Ectodermal cell (in vitro differentiated cells): ENCODE results near the gene RYR1.

Source experiments
- H3K27ac ChIP-seq: 2 replicates; pipeline ENCODE4 v1.7.0; 2013; ENCODE audit warnings: mild to moderate bottlenecking, low read depth, low read length; ENCODE audit not compliant: insufficient read depth, poor library complexity, severe bottlenecking
- H3K27me3 ChIP-seq: 2 replicates; pipeline ENCODE4 v1.7.0; 2013; ENCODE audit warnings: mild to moderate bottlenecking, low read length; ENCODE audit not compliant: insufficient read depth, control insufficient read depth, poor library complexity, severe bottlenecking
- H3K36me3 ChIP-seq: one replicate; pipeline ENCODE4 v1.7.0; 2013; ENCODE audit warnings: low read length; ENCODE audit not compliant: control insufficient read depth, insufficient read depth
- H3K4me1 ChIP-seq: one replicate; pipeline ENCODE4 v1.7.0; 2013; ENCODE audit warnings: low read length; ENCODE audit not compliant: control insufficient read depth, insufficient read depth
- H3K4me3 ChIP-seq: 2 replicates; pipeline ENCODE4 v1.7.0; 2013; ENCODE audit warnings: low read depth, low read length, control low read depth; ENCODE audit not compliant: insufficient read depth
- H3K9me3 ChIP-seq: 2 replicates; pipeline ENCODE4 v1.7.0; 2013; ENCODE audit warnings: mild to moderate bottlenecking, low read length, moderate library complexity; ENCODE audit not compliant: control insufficient read depth
- WGBS, 2 experiments: methylation state at CpG; one replicate each; pipeline ENCODE4 v1.1.7; 2013; ENCODE audit warnings: missing lambda C conversion rate in 2 of 2; 5-methylcytosine and 5-hydroxymethylcytosine counted together

The RYR1 gene

DNA sequence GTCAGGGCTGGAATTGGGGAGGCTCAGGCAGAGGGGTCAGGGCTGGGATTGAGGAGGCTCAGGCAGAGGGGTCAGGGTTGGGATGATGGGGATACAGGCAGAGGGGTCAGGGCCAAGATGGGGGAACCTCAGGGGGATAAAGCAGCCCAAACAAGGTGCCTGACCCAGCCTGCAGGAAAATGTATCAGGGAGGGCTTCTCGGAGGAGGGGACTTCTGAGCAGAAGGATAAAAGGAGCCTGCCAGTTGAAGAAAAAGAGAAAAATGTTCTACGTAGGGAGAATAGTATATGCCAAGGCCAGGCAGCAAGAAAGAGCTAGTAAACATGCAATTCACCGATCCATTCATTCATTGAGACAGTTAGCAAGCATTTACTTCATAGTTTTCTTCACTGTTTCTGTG, 99.4 kb downstream of the RYR1 start:
- H3K27ac ChIP-seq: no peak overlapping the region
- H3K4me3 ChIP-seq: no peak overlapping the region
- H3K27me3 ChIP-seq: no peaks in the 10 kb centered on the region
- no peaks in the 10 kb centered on the region for H3K9me3 ChIP-seq
- 93 to 94% methylated on average over 3 of the region's 3 CpGs for WGBS, 2 experiments
- no peaks in the 10 kb centered on the region for H3K4me1 ChIP-seq
- H3K36me3 ChIP-seq: no peaks in the 10 kb centered on the region

DNA sequence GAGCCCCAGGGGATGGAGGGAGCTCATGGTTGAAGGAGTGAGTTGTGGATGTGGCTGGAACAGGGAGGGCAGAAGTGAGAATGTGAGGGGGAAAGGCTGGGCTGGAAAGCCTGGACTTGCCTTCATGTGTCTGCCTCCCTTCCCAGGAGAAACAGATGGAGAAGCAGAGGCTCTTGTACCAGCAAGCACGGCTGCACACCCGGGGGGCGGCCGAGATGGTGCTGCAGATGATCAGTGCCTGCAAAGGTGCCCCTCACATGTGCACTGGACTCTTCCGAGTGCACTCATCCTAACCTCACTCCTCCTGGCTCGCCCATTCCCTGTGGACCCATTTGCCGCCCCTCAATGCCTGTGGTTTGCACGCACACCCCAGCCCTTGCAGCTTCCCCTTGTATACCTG, 101.1 kb downstream of the RYR1 start:
- 91 to 94% methylated on average over 8 of the region's 8 CpGs for WGBS, 2 experiments

DNA sequence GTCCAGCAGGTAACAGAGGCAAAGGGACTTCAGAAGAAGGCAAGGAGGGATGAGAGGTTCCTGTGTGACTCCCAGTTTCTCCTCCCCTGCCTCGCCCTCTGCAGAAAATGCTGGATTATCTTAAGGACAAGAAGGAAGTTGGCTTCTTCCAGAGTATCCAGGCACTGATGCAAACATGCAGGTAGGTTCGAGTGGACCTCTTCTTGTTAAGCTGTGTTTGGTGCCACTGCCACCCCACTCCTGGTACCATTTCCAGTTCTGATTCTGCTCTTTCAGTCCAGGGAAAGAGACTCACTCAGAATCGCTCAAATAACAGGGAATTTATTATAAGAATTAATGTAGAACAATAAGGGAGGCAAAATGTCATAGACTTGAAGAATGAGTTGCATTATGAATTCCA, 101.7 kb downstream of the RYR1 start:
- no peak overlapping the region for H3K27ac ChIP-seq
- no peaks in the 10 kb centered on the region for H3K36me3 ChIP-seq
- H3K4me3 ChIP-seq: no peak overlapping the region
- no peaks in the 10 kb centered on the region for H3K9me3 ChIP-seq
- H3K27me3 ChIP-seq: no peaks in the 10 kb centered on the region
- 89 to 90% methylated on average over 3 of the region's 3 CpGs for WGBS, 2 experiments
- no peaks in the 10 kb centered on the region for H3K4me1 ChIP-seq

More for the DNA sequence above, 101.1 kb downstream of the RYR1 start:
- Histone ChIP-seq H3K27ac (no peak overlapping the region), H3K4me3 (no peak overlapping the region), H3K27me3 (no peaks in the 10 kb centered on the region), H3K4me1 (no peaks in the 10 kb centered on the region), H3K36me3 (no peaks in the 10 kb centered on the region), H3K9me3 (no peaks in the 10 kb centered on the region)

DNA sequence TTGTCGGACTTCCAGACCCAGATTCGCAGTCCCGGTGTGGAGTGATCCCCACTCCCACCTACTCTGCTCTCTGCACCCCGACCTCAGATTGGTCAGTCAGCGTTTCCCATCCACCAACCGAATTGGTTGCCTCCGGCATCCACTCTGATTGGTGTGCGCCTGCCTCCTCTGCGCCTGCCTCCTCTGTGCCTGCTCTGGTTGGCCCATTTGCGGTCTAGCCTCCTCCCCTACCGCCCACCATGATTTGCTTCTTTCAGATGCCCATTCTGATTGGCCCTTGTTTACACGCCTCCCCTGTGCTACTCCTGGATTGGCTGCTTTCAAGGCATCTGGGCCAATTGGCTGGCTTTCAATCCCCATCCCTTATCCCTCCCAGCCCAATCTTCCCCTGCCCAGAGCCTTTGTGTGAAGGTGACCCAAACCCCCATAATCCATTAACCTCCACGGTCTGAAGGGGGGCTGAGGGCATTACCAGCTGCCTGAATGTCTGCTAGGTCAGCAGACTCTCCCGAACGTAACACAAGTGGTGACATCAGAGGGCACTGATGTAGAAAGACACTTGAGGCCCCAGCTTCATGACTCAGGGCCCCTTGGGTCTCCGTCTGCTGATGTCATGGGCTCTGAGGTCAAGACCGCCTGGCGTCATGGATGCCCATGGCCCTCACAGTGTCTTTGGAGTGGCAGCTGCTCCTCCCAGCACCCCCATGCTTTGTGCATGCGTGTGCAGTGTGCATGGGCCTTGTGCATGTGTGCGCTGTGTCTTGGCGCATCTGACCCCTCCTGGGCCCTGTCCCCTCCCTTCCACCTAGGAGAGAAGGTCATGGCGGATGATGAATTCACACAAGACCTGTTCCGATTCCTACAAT, 103.8 kb downstream of the RYR1 start:
- WGBS, 2 experiments: 95% methylated on average over 23 of the region's 23 CpGs
- no peaks in the 10 kb centered on the region for H3K27me3 ChIP-seq

DNA sequence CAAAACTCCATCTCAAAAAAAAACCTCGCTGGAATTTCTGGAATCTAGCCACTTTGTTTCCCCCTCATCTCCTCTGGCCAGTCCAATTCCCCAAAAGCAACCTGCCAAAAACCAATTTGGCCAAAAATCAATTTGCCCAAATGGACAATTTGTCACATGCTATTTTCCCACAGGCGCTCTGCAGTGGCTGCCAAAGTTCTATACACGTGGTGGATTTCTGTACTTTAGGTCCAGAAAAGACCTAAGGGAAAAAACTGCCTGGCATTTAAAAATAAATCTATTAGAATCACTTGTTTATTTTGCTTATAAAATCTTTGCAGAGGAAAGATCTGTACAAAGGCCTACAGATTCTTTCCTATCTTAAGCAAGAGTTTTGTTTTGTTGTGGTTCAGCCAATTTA, 104.9 kb downstream of the RYR1 start:
- 97% methylated on average over 3 of the region's 3 CpGs for WGBS, 2 experiments
- Histone ChIP-seq H3K4me1 (no peaks in the 10 kb centered on the region), H3K36me3 (no peaks in the 10 kb centered on the region)

More for the DNA sequence above, 103.8 kb downstream of the RYR1 start:
- Histone ChIP-seq H3K27ac (no peak overlapping the region), H3K36me3 (no peaks in the 10 kb centered on the region), H3K4me1 (no peaks in the 10 kb centered on the region), H3K4me3 (no peak overlapping the region), H3K9me3 (no peaks in the 10 kb centered on the region)

DNA sequence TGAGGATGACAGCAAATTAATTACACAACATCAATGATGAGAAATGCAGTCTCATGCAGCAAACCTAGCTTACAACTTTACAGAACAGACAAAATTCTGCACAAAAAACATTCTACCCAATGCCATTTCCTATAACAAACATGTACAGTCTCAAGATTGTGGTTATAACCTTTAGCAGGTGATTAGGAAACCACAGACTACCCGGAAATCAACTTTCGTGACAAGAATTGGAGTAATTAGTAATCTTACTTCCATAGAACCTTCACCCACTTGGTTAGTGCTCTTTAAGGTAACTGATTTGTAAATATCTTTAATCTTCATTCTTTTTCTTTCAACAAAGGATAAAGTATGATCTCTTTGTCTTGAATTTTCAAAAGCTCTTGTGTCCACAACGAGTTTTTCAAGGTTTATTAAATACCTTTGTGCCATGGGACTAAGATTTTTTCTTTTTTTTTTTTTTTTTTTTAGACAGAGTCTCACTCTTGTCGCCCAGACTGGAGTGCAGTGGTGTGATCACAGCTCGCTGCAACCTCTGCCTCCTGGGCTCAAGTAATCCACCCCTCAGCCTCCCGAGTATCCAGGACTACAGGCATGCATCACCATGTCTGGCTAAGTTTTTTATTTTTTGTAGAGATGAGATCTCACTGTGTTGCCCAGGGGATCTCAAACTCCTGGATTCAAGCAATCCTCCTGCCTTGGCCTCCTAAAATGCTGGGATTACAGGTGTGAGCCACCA, 105.5 kb downstream of the RYR1 start:
- Histone ChIP-seq H3K36me3 (no peaks in the 10 kb centered on the region), H3K4me3 (no peak overlapping the region), H3K4me1 (no peaks in the 10 kb centered on the region), H3K9me3 (no peaks in the 10 kb centered on the region), H3K27me3 (no peaks in the 10 kb centered on the region), H3K27ac (no peak overlapping the region)
- WGBS, 2 experiments: 88 to 90% methylated on average over 6 of the region's 6 CpGs

More for the DNA sequence above, 104.9 kb downstream of the RYR1 start:
- Histone ChIP-seq H3K27me3 (no peaks in the 10 kb centered on the region), H3K27ac (no peak overlapping the region), H3K9me3 (no peaks in the 10 kb centered on the region), H3K4me3 (no peak overlapping the region)

DNA sequence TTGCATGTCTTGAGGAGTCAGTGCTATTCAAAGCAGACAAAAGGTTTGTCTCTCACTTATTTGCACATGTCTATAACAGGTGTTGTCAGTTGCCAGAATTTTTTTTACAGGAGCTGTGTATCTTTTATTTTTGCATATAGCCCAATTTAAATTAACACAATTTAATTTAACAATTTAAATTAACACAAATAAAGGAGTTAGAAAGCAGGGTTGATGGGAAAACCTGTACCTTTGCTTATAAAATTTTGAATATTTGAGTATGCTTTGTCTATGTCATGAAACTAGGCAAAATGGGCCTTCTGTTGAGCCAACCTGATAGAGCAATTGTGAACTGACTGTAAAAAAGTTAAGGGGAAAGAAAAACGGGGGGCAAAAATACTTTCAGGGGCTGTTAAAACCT, 106.3 kb downstream of the RYR1 start:
- Histone ChIP-seq H3K27ac (no peak overlapping the region), H3K27me3 (no peaks in the 10 kb centered on the region), H3K4me1 (no peaks in the 10 kb centered on the region), H3K36me3 (no peaks in the 10 kb centered on the region), H3K4me3 (no peak overlapping the region), H3K9me3 (no peaks in the 10 kb centered on the region)
- 71 to 78% methylated on average over 1 of the region's 1 CpG for WGBS, 2 experiments

DNA sequence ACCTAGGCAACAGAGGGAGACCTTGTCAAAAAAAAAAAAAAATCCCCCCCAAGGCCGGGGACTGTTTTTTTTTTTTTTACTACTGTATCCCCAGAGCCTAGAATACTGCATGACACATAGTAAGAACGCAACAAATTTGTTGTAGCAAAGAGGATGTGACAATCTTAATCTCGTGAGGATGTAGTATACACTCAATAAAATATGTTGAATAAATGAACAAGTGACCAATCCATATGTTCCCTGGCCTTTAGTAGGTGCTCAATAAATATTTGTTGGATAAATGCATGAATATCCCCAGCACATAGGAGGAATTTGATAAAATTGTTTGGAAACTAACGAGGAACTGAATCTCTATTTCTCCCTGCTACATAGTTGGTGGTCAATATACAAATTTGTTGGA, 108.5 kb downstream of the RYR1 start:
- 98 to 100% methylated on average over 3 to 4 of the region's 4 CpGs for WGBS, 2 experiments

DNA sequence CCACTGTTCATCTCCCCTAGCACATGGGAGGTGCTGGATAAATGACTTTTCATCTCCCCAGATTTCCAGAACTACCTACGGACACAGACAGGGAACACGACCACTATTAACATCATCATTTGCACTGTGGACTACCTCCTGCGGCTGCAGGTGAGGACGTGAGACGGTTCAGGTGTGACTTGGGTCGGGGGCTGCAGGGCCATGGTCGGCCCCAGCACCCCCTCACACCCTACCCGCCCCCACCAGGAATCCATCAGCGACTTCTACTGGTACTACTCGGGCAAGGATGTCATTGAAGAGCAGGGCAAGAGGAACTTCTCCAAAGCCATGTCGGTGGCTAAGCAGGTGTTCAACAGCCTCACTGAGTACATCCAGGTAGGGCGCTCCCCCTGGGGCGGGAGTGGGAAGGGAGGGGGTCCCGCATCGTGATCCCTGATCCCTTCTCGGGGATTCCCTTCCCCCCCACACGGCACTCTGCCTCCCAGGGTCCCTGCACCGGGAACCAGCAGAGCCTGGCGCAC, 109.9 kb downstream of the RYR1 start:
- 94% methylated on average over 19 of the region's 19 CpGs for WGBS, 2 experiments
- H3K4me3 ChIP-seq: no peak overlapping the region
- no peaks in the 10 kb centered on the region for H3K9me3 ChIP-seq
- no peaks in the 10 kb centered on the region for H3K4me1 ChIP-seq
- H3K36me3 ChIP-seq: no peaks in the 10 kb centered on the region
- H3K27ac ChIP-seq: no peak overlapping the region
- H3K27me3 ChIP-seq: no peaks in the 10 kb centered on the region

More for the DNA sequence above, 108.5 kb downstream of the RYR1 start:
- no peak overlapping the region for H3K27ac ChIP-seq
- no peak overlapping the region for H3K4me3 ChIP-seq
- H3K36me3 ChIP-seq: no peaks in the 10 kb centered on the region
- no peaks in the 10 kb centered on the region for H3K9me3 ChIP-seq
- H3K27me3 ChIP-seq: no peaks in the 10 kb centered on the region
- H3K4me1 ChIP-seq: no peaks in the 10 kb centered on the region
